Measurements from ENCODE around the gene LTBP3. TPM values are rescaled to one million over a fixed set of nuclear protein-coding genes. Genes with fewer than 3 reads are reported as not detected.
"Not testable (repeated sequence)": the region's sequence is repeated elsewhere in the genome, so short reads cannot be mapped to it uniquely, and the experiment has no call there.

LTBP3 gene
- total and polyA plus RNA-seq, 7 donors = 12.7 to 82.3 (median 27.9) TPM

DNA sequence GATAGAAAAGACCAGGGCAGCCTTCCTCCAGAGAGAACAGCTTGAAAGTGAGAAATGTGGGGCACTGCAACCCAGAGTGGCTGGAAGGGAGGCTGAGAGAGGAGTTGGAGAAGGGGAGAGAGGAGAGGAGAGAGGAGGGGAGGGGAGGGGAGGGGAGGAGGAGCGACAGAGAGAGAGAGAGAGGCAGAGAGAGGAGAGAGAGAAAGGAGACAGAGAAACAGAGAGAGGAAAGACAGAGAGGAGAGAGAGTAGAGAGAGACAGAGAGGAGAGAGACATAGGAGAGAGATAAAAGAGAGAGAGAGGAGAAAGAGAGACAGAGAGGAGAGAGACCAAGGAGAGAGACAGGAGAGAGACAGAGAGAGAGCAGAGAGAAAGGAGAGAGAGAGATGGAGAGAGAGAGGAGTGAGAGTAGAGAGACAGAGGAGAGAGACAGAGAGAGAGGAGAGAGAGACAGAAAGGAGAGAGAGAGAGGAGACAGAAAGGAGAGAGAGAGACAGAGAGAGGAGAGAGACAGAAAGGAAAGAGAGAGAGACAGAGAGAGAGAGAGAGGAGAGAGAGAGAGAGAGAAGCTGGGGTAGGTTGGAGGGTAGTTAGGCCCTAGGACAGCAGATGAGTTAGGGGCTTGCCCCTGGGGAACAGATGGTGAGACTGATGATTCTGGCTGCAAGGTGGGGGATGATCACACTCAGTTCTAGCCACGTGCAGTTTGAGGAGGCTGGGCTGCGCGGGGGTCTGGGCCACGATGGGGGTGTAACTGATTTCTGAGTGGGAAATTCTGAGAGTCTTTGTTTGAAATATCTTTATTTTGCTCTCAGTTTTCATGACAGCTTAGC lies 41.8 kb downstream of the LTBP3 start:
- no peak for DNase-seq

DNA sequence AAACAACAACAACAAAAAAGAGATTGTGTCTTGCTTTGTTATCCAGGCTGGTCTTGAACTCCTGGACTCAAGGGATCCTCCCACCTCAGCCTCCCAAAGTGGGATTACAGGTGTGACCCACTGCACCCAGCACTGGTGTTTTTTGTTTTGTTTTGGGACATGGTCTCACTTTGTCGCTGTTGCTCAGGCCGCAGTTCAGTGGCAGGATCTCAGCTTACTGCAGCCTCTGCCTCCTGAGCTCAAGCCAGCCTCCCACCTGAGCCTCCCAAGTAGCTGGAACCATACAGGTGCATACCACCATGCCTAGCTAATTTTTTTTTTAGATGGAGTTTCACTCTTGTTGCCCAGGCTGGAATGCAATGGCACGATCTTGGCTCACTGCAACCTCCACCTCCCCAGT lies 45.8 kb downstream of the LTBP3 start:
- H3K27ac ChIP-seq; H3K4me1 ChIP-seq; DNase-seq; H3K4me3 ChIP-seq; intact Hi-C loops (cut with DNase I); ATAC-seq; H3K9me3 ChIP-seq; H3K36me3 ChIP-seq (ENCODE audit: insufficient read depth in 1 of 2, low read depth in 1 of 2); H3K27me3 ChIP-seq (ENCODE audit: insufficient read depth in 3 of 3, low read length in 2 of 3): not testable (repeated sequence)
- WGBS, 3 donors = 90 to 96% (median 95%) methylated on average over 3 of the region's 3 CpGs

More for the DNA sequence above, 41.8 kb downstream of the LTBP3 start:
- no peaks in the 10 kb centered on the region for H3K27me3 ChIP-seq (ENCODE audit: insufficient read depth in 3 of 3, low read length in 2 of 3)
- intact Hi-C loops (cut with DNase I) = no loop called here
- H3K4me3 ChIP-seq = no peak overlapping the region
- no peaks in the 10 kb centered on the region for H3K36me3 ChIP-seq (ENCODE audit: insufficient read depth in 1 of 2, low read depth in 1 of 2)
- 66 to 74% (median 67%) methylated on average over 5 of the region's 5 CpGs for WGBS, 3 donors
- H3K4me1 ChIP-seq = no peaks in the 10 kb centered on the region
- no peak for ATAC-seq
- no peak overlapping the region for H3K27ac ChIP-seq
- TF ChIP-seq, protein P1, sequence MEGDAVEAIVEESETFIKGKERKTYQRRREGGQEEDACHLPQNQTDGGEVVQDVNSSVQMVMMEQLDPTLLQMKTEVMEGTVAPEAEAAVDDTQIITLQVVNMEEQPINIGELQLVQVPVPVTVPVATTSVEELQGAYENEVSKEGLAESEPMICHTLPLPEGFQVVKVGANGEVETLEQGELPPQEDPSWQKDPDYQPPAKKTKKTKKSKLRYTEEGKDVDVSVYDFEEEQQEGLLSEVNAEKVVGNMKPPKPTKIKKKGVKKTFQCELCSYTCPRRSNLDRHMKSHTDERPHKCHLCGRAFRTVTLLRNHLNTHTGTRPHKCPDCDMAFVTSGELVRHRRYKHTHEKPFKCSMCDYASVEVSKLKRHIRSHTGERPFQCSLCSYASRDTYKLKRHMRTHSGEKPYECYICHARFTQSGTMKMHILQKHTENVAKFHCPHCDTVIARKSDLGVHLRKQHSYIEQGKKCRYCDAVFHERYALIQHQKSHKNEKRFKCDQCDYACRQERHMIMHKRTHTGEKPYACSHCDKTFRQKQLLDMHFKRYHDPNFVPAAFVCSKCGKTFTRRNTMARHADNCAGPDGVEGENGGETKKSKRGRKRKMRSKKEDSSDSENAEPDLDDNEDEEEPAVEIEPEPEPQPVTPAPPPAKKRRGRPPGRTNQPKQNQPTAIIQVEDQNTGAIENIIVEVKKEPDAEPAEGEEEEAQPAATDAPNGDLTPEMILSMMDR (IDR thresholded peaks at IDR 0.05) = no peak
- no peaks in the 10 kb centered on the region for H3K9me3 ChIP-seq

DNA sequence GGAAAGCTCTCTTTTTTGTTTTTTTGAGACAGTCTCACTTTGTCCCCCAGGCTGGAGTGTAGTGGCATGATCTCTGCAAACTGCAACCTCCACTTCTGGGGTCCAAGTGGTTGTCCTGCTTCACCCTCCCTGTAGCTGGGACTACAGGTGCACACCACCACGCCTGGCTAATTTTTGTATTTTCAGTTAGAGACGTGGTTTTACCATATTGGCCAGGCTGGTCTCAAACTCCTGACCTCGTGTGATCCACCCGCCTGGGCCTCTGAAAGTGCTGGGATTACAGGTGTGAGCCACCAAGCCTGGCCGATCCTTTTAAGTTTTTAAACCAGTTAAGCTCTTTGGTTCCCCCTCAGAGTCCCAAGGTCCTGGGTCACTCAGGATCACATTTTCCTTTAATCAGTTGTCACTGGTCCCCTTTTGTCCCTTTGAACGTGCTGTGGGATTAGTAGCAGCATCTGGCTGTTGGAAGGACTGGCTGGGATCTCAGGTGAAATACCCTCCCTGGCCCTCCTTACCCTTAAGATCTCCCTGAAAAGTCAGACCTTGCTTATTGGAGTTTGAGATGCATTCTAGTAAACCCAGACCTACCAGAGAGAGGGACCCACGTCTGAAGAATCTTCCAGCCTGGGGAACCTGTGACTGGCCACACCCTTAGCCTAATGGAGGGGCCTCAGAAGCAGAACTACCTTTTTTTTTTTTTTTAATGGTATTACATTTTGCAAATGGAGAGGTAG lies 51.2 kb downstream of the LTBP3 start:
- 7 to 10% (median 8%) methylated on average over 7 of the region's 7 CpGs for WGBS, 3 donors
- H3K27me3 ChIP-seq (ENCODE audit: insufficient read depth in 3 of 3, low read length in 2 of 3) = no peaks in the 10 kb centered on the region
- TF ChIP-seq, protein P1 (IDR thresholded peaks at IDR 0.05) = no peak
- peak; percentile 59 to 74 for DNase-seq
- H3K36me3 ChIP-seq (ENCODE audit: insufficient read depth in 1 of 2, low read depth in 1 of 2) = peaks cover 7 to 47% of the 10 kb centered on the region in 2 donors
- no peaks in the 10 kb centered on the region for H3K9me3 ChIP-seq
- peaks cover 30% of the 10 kb centered on the region for H3K4me1 ChIP-seq
- intact Hi-C loops (cut with DNase I) = no loop called here
- H3K27ac ChIP-seq = peak overlapping the region; percentile 99
- peak overlapping the region; percentile 92 for H3K4me3 ChIP-seq
- ATAC-seq = peak; percentile 27 to 37 (median 32)

DNA sequence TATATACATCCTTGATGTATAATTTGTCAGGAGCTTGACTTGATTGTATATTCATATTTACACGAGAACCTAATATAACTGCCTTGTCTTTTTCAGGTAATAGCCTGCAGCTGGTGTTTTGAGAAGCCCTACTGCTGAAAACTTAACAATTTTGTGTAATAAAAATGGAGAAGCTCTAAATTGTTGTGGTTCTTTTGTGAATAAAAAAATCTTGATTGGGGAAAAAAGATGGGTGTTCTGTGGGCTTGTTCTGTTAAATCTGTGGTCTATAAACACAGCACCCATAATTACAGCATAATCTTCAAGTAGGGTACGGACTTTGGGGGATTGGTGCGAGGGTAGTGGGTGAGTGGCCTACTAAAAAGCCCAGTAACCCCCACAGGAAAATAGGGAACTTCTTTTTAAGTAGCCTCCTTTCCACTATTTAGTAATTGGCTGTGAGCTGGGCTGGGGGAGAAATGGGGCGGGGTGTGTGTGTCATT lies 51.8 kb downstream of the LTBP3 start:
- H3K27ac ChIP-seq = peak overlapping the region; percentile 99
- ATAC-seq = no peak
- DNase-seq = no peak
- H3K4me3 ChIP-seq = peak overlapping the region; percentile 92
- H3K36me3 ChIP-seq (ENCODE audit: insufficient read depth in 1 of 2, low read depth in 1 of 2) = peaks cover 8 to 53% of the 10 kb centered on the region in 2 donors
- H3K9me3 ChIP-seq = no peaks in the 10 kb centered on the region
- TF ChIP-seq, protein P1 (IDR thresholded peaks at IDR 0.05) = no peak
- intact Hi-C loops (cut with DNase I) = no loop called here
- H3K27me3 ChIP-seq (ENCODE audit: insufficient read depth in 3 of 3, low read length in 2 of 3) = no peaks in the 10 kb centered on the region
- H3K4me1 ChIP-seq = peaks cover 30% of the 10 kb centered on the region
- 27 to 36% (median 28%) methylated on average over 4 of the region's 4 CpGs for WGBS, 3 donors
